ENCODE measurements around the gene TNFRSF1A. TPM values are rescaled to one million over a fixed set of nuclear protein-coding genes. Genes with fewer than 3 reads are reported as not detected.

TNFRSF1A gene
- total and polyA plus RNA-seq, 12 donors: 29.4 to 100 (median 39.2) TPM

GRCh38 chr12:6380141-6381121 is 38.6 kb upstream of the TNFRSF1A start:
- intact Hi-C loops (cut with DNase I): loop anchor here in 5 of 10 donors (2.0 to 10.0 kb wide), 3 partner anchors 40 to 46 kb away; no protein-coding TSS in a partner anchor
- H3K27me3 ChIP-seq: no peaks in the 10 kb centered on the region
- no peak for TF ChIP-seq CTCF (IDR thresholded peaks at IDR 0.05)
- no peaks in the 10 kb centered on the region for H3K9me3 ChIP-seq
- H3K4me3 ChIP-seq: no peak overlapping the region
- WGBS, 2 donors: 91% methylated on average over 14 of the region's 14 CpGs
- no peak for ATAC-seq
- peaks cover 15 to 74% (median 46%) of the 10 kb centered on the region in 9 donors for H3K4me1 ChIP-seq
- peaks cover 0 to 5% (median 0%) of the 10 kb centered on the region in 9 donors for H3K36me3 ChIP-seq
- no peak overlapping the region for H3K27ac ChIP-seq
- DNase-seq: no peak

DNA sequence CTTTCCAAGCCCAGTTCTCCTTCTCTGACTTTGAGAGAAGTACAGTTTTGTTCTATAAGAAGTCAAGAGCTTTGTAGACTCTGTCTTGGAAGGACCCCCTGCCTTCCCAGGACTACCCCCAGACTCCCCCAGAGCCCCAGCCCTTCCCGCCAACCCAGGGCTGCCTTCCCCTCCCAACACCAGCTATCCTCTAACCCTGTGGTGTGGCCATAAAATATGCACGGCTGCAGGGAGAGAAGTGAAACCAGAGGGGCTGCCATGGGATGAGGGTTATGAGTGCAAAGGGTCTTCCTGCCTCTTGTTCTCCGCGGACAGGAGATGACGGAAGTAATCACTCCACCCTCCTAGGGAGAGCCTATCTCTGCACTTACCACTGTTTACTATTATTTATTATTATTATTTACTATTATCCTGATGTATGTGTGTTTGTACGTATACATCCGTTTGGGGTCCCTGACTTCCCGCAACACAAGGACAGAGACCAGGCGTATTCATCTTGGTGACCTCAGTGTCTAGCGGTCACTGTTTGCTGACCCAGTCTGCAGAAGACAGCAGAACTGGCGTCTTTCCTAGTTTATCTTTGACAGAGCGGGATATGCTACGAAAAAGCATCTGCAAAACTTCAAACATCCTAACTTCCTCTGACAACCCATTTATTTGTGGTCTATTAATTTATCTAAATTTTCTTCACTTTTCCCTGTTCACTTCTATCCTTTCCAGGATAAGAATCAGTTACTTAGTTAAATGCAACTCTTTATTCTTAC is 37.0 kb upstream of the TNFRSF1A start:
- DNase-seq (no peak), ATAC-seq (no peak)
- H3K9me3 ChIP-seq: no peaks in the 10 kb centered on the region
- no peaks in the 10 kb centered on the region for H3K36me3 ChIP-seq
- no peak for TF ChIP-seq CTCF (IDR thresholded peaks at IDR 0.05)
- H3K4me1 ChIP-seq: peaks cover 15 to 63% (median 34%) of the 10 kb centered on the region in 9 donors
- intact Hi-C loops (cut with DNase I): loop anchor here in 1 of 10 donors (10.0 kb wide), 1 partner anchor 54 kb away; no protein-coding TSS in a partner anchor
- H3K27me3 ChIP-seq: no peaks in the 10 kb centered on the region
- WGBS, 2 donors: 64 to 77% methylated on average over 13 of the region's 13 CpGs
- no peak overlapping the region for H3K4me3 ChIP-seq
- H3K27ac ChIP-seq: peak overlapping the region in 2 of 10 donors; percentile 58 to 62

GRCh38 chr12:6377667-6377994 is 35.8 kb upstream of the TNFRSF1A start:
- intact Hi-C loops (cut with DNase I): loop anchor here in 1 of 10 donors (10.0 kb wide), 1 partner anchor 53 kb away; no protein-coding TSS in a partner anchor
- Histone ChIP-seq H3K36me3 (no peaks in the 10 kb centered on the region), H3K9me3 (no peaks in the 10 kb centered on the region), H3K4me1 (peaks cover 10 to 57% (median 23%) of the 10 kb centered on the region in 9 donors), H3K27ac (peak overlapping the region in 7 of 10 donors; percentile 16 to 62 (median 47)), H3K27me3 (no peaks in the 10 kb centered on the region), H3K4me3 (no peak overlapping the region)
- ATAC-seq: peak in 6 of 8 donors; percentile 35 to 62 (median 49)
- DNase-seq: no peak
- 58 to 64% methylated on average over 4 of the region's 4 CpGs for WGBS, 2 donors
- TF ChIP-seq CTCF (IDR thresholded peaks at IDR 0.05): no peak

All from heart right ventricle (tissue), 16 donors.